NOMO-1 treated with DMSO at 0.1 percent for 48 hours (cell line): ENCODE measurements around the gene RNFT2.

Experiments used
- DNase-seq: peaks from one replicate; lab custom pipeline; 2025; ENCODE audit not compliant: unreplicated experiment; lab: John Stamatoyannopoulos, UW

Gene RNFT2

GRCh38 chr12:116876151-116876869 is 138.2 kb downstream of the RNFT2 start:
- no peak for DNase-seq

GRCh38 chr12:116878567-116879508 is 140.7 kb downstream of the RNFT2 start:
- DNase-seq: no peak

- DNase-seq: no peak
These were observed 141.5 kb downstream of the RNFT2 start for GRCh38 chr12:116879509-116880212.

- no peak for DNase-seq
These were observed 142.2 kb downstream of the RNFT2 start for GRCh38 chr12:116880213-116880816.

DNA sequence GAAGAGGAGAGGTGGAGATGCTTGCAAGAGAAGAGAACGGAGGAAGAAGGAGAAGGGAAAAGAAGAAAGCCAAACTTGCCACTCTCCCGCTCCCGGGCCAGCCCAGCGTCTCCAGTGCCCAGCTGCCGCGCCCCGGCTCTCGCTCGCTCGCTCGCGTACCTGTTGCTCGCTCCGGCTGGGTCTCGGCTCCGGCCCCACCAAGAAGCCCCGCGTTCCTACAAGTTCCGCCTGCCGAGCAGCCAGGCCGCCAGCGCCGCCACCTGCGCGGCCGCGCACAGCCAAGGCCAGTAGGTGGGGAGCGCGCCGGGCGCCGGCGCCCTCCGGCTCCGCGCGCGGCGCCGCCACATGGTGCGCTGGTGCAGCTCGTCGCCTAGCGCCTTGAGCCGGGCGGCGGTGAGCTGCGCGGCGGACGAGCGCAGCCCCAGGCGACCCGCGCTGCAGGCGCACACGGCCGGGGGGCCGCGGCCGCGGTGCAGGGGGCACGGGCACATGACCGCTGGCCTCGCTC is 142.8 kb downstream of the RNFT2 start:
- DNase-seq: peak; percentile 30

DNA sequence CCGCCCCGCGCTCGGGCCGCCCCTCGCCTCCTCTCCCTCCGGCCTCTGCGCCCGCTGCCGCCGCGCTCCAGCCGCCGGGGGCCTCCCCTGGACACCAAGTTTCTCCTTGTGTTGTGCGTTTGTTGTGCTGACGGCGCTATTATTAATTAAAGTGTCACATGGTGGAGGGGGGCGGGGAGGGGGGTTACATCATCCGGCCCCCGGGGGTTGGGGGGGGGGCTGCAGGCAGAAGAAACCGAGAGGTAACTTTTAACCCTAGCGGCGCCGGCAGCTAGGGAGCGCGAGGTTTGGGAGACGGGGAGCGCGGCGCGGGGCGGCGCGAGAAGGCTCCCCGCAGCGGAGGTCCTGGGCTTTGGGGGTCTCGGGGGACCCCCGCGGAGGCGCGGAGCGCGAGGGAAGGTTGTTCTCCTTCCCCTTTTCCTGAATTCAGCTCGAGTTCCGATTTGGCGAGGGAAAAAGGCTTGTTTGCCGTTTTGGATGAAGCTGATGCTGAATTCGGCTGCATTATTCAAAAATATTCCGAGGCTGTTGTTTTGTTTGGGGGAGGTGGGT is 143.3 kb downstream of the RNFT2 start, which contains the start of gene HRK:
HRK (minus strand) TSS at position 117 of the 552 bp plus-strand sequence. CDS start 134 bp downstream, outside the sequence.
- DNase-seq: no peak

DNA sequence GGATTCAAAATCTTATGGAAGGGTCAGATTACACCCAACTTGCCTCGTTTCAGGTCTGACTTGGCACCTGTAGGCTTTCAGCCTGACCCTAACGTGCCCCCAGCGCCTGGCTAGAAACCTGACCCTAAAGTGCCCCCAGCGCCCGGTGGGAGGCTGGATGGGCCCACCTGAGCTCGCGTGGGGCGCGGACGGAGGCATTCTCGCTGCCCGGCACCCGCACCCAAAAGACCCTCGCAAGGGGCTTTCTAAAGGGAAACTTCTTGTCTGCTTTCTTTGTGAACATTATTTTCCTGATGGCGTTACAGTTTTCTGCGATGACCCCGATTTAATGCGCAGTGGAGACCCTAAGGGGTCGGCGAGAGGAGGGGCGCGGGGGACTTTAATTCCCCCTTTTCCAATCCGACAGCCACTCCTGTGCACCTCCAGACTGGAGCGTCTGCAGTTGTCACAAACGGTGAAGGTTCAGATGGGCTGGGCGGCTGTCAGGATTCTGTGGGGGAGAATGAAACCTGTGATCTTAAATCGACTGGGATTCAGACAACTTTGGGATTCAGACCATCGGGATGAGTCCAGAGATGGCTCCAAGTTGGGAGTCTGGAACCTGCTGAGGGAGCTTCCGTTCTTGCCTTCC is 143.9 kb downstream of the RNFT2 start:
- DNase-seq: no peak

DNA sequence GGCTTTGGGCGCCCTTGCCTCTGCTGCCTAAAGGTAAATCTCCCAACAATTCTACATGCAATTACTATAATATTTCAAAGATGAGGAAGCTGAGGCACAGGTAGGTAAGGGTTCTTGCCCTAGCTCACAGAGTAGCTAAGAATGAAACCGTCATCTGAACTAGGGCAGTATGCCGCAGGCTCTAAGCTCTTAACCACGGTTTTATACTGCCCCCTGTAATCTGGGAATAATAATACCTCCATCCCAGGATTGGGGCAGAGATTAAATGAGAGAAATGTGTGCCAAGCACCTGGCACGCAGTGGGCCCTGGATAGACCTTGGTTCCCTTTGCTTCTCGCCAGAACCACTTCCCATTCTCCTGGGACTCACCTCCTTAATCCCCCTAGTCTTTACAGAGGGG is 144.6 kb downstream of the RNFT2 start:
- no peak for DNase-seq

GRCh38 chr12:116884871-116885270 is 146.8 kb downstream of the RNFT2 start:
- no peak for DNase-seq

DNA sequence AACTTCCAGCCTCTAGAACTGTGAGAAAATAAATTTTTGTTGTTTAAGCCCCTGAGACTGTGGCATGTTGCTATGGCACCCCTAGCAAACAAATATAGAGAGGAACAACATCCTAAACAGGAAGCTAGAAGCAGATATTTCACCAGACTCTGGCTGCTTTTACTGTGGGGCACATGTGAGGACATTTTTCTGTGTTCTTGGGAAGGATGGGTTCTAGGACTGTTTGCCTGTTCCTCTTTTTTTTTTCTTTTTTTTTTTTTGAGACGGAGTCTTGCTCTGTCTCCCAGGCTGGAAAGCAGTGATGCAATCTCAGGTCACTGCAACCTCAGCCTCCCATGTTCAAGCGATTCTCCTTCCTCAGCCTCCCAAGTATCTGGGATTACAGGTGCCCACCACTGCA is 147.4 kb downstream of the RNFT2 start:
- DNase-seq: peak; percentile 80

DNA sequence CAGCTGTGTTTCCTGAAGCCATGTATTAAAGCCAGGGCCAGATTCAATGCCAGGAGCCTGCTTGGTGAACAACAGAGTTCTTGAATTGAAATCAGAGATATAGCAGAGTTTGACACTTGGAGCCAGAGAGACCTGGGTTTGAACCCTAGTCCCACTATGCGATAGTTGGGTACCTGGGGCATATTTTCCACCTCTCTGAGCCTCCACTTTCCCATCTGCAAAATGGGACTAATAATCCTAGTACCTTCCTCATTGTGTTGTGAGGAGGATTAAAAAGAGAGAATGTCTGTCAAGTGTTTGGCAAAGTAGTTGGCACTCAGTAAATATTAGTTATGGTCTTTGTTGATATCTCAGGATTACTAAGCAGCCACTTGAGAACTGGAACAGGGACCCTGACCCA is 149.1 kb downstream of the RNFT2 start:
- no peak for DNase-seq

- no peak for DNase-seq
These were observed 149.8 kb downstream of the RNFT2 start for GRCh38 chr12:116887897-116888296.

DNA sequence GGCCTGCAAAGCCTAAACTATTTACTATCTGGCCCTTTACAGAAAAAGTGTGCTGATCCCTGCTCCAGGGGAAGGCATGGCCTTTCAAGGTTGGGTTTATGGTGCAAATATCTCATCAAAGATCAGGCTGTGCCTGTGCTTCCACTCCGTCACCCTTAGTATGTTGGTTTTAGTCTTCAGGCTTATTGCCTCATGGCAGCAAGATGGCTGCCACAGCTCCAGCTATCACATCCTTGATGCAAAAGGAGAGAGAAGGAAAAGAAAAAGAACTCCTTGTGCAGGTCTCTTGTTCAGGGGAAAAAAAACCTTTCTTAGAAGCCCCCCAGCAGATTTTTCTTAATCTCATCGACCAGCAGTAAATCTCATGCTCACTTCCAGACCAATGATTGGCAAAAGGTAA is 152.2 kb downstream of the RNFT2 start:
- DNase-seq: no peak

DNA sequence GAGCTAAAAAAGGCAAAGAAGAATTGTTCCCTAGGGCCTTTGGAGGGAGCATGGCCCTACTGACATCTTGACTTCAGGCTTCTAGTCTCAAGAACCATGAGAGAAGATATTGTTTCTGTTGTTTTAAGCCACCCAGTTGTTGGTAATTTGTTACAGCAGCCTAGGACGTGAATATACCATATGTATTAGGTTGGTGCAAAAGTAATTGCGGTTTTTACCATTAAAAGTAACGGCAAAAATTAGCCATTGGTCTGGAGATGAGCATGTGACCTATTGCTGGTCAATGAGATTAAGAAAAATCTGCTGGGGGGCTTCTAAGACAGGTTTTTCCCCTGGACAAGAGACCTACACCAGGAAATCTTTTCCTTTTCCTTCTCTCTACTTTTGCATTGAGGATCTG is 152.9 kb downstream of the RNFT2 start:
- no peak for DNase-seq

GRCh38 chr12:116892349-116893140 is 154.4 kb downstream of the RNFT2 start:
- DNase-seq: no peak

- no peak for DNase-seq
These were observed 156.8 kb downstream of the RNFT2 start for GRCh38 chr12:116894913-116895312.

DNA sequence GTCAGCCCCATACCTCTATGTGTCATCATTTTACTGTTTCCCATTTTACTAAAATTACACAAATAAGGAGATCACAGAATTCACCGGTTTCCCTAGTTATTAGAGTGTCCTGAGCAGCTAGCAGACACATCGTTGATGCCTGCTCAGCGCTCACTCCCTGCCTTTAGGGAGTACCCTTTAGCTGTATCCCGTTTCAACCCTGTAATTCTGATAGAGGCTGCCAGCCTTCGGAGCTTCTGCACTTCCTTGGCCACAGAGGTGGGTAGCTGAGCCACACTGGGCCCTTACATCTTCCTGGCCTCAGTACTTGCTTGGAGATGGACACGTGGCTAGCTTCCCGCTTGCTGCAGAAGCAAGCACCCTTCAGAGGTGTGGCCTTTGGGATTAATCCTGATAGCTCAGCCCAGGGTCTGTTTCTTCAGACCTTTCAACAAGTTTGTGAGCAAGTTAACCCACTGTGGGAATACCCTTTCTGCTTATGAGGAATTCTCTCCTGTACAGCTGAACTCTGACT is 158.4 kb downstream of the RNFT2 start:
- DNase-seq: no peak

GRCh38 chr12:116897476-116897875 is 159.4 kb downstream of the RNFT2 start:
- DNase-seq: no peak

GRCh38 chr12:116898669-116899068 is 160.6 kb downstream of the RNFT2 start:
- DNase-seq: no peak
